GM12865 (cell line): ENCODE data around the gene SMAD7.
A peak's percentile ranks its signal among the peaks of the same experiment; 100 is the strongest.

ENCODE experiments used
- DNase-seq: peaks from one replicate; pipeline ENCODE4 v3.0.0; 2010; ENCODE audit warnings: low read depth
- H3K4me3 ChIP-seq: 2 replicates; pipeline ENCODE4 v1.5.1; 2011; ENCODE audit warnings: mild to moderate bottlenecking, low read depth, low read length, control low read depth
- CTCF ChIP-seq: IDR thresholded peaks from 2 replicates; pipeline ENCODE4 v1.5.1; 2011; ENCODE audit warnings: low read length, control low read depth, low read depth, inconsistent platforms; ENCODE audit not compliant: insufficient read depth; ENCODE audit errors: missing control alignments

The SMAD7 gene

DNA sequence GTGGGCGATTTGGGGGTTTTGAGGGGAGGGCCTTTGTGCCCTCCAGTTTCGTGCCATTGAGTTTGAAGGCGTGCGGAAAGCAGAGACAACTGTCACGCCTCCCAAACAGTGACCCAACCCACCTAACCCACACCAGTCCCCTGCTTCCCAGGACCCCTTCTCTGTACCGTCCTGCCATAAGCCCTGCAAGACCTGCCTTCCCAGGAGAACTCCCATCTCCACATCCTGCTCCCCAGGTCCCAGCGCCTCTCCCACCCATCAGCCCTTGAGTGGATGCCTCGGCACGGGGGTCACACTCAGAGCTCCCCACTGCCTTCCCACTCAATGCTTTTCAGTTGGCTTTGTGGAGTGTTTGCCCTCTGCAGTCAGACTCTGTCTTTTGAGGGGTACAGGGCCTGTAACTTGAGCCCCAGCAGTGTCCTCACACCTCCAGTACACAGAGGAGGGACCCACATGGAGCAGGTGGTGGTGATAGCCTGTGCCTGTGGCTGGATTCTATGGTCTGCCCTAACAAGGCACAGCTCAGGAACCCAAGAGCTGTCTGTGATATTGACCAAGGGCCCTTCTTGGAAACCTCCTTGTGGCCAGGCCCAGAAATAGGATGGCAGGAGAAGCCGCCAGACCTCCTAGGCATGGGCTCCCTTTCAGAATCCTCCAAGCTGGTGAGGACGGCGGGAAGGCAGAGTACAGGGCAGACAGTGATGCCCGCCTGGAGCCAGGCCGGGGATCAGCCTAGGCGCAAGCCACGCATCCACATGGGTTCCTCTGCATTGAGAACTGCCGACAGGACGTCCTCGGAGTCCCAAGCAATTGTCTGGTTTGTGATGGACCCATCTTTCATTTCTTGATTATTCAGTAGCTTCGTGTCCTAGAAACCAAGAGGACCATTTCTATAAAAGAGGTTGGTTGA lies 44.4 kb upstream of the SMAD7 start:
- H3K4me3 ChIP-seq, result no peak overlapping the region
- no peak for TF ChIP-seq CTCF
- no peak for DNase-seq

- DNase-seq, result no peak
- no peak overlapping the region for H3K4me3 ChIP-seq
- no peak for TF ChIP-seq CTCF
These were observed 43.4 kb upstream of the SMAD7 start for GRCh38 chr18:48994044-48994651.

- no peak for TF ChIP-seq CTCF
- DNase-seq, result no peak
- H3K4me3 ChIP-seq, result no peak overlapping the region
These were observed 42.8 kb upstream of the SMAD7 start for GRCh38 chr18:48993586-48993985.

DNA sequence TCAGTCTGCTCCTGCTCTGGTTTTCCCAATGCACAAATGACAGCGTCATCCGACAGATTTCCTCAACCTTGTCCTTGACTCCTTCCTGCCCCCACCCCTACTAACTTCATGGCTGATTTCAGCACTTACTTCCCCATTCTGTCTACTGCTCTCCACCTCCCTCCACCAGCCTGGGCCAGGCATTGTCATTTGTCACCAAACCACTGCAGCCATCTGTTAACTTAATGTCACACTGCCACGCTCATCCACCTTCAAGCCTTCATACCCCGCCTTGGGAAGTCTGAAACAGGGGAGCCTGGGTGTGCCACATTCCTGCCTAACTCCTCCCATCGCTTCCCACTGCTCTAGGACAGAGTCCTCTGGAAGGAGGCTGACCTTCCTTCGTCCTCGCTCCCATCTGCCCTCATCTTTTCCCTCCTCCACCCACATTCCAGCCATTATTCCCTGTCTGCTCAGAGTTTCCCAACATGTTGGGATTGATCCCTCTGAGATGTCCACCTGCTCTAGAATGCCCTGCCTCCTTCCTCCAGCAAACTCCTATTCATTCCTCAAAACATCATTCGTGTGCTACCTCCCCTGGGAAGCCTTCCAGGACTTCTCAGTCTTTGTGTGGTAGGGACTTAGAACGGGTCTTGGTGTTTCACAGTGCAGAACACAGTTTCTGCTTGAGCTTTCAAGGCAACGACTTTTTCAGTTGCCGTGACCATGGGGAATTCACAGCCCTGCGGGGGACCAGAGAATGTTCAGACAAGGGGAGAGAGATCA lies 42.2 kb upstream of the SMAD7 start:
- no peak overlapping the region for H3K4me3 ChIP-seq
- DNase-seq, result peak; percentile 41
- TF ChIP-seq CTCF, result no peak

DNA sequence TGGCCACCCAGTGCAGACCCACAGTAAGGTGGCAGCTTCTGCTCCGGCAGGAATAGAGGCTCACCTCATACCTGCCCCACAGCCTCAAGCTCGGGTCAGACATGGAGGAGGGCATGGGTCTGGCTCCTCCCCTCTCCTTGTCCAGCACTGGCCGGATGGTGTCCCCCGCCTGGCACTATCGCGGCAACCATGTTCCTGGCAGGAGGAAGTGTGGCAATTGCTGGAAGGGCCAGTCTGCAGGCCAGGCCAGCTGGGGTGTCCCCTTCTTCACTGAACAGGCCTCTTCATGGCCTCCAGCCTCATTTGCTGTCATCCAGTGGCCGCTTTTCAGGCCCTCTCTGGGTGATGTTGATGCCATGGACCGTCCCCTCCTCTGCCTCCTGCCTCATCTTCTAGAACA lies 41.4 kb upstream of the SMAD7 start:
- DNase-seq, result no peak
- TF ChIP-seq CTCF, result no peak
- H3K4me3 ChIP-seq, result no peak overlapping the region

GRCh38 chr18:48991676-48992075 lies 40.9 kb upstream of the SMAD7 start:
- no peak for TF ChIP-seq CTCF
- no peak overlapping the region for H3K4me3 ChIP-seq
- DNase-seq, result no peak
